Gastrocnemius medialis (tissue), 4 donors: ENCODE data around the gene HP. TPM values are rescaled to one million over a fixed set of nuclear protein-coding genes. Genes with fewer than 3 reads are reported as not detected.
"Not testable (repeated sequence)": the region's sequence is repeated elsewhere in the genome, so short reads cannot be mapped to it uniquely, and the experiment has no call there.

Experiments used
- ATAC-seq, 2 donors: fragments of 150-250 bp; one replicate each; pipeline ENCODE4 v1.9.1; 2016
- DNase-seq, 2 donors: peaks; one replicate each; pipeline ENCODE4 v3.0.0-alpha.2; 2019
- H3K27ac ChIP-seq, 4 donors: fragments of 200-600 bp; sonication (generic); 1 replicate in 1 of 4; 2 replicates in 3 of 4; pipeline ENCODE4 v1.5.1; 2016 to 2018; ENCODE audit warnings: mild to moderate bottlenecking in 2 of 4, moderate library complexity in 1 of 4
- H3K27me3 ChIP-seq, 3 donors: fragments of 200-600 bp; sonication (generic) in 2 of 3; 1 replicate in 1 of 3; 2 replicates in 2 of 3; pipeline versions ENCODE4 v1.5.1 to v1.6.0; 2016 to 2019; ENCODE audit warnings: mild to moderate bottlenecking in 1 of 3, moderate library complexity in 1 of 3
- H3K36me3 ChIP-seq, 2 donors: fragments of 200-600 bp; sonication (generic) in 1 of 2; one replicate each; pipeline ENCODE4 v1.5.1; 2017 to 2018
- H3K4me1 ChIP-seq, 2 donors: fragments of 200-600 bp; sonication (generic) in 1 of 2; one replicate each; pipeline ENCODE4 v1.5.1; 2016 to 2017; ENCODE audit warnings: mild to moderate bottlenecking in 2 of 2
- H3K4me3 ChIP-seq, 4 donors: fragments of 200-600 bp; sonication (generic) in 3 of 4; 1 replicate in 1 of 4; 2 replicates in 3 of 4; pipeline ENCODE4 v1.5.1; 2016 to 2019; ENCODE audit warnings: mild to moderate bottlenecking in 2 of 4
- H3K9me3 ChIP-seq, 3 donors: fragments of 200-600 bp; sonication (generic) in 2 of 3; 1 replicate in 1 of 3; 2 replicates in 2 of 3; pipeline ENCODE4 v1.5.1; 2016 to 2019
- POLR2A ChIP-seq, 2 donors: fragments of 450-650 bp; IDR thresholded peaks; one replicate each; pipeline ENCODE4 v1.6.1; 2017; ENCODE audit warnings: antibody characterized with exemption in 2 of 2, mild to moderate bottlenecking in 2 of 2, moderate library complexity in 2 of 2
- in situ Hi-C, 4 donors: fragments of 200-750 bp; cut with MboI; loops; one replicate each; pipeline versions ENCODE4 v1.15.0 to v1.8.0; 2017; ENCODE audit warnings: low sequenced_read_pairs in 4 of 4
- intact Hi-C: fragments of 100-400 bp; cut with DNase I; formaldehyde crosslinking; loops from one replicate; pipeline ENCODE4 v1.15.1; 2023; ENCODE audit warnings: low total_unique reads
- total RNA-seq, 4 donors: library from RNA; depleted of rRNA; stranded (reverse); fragments of >200 nt; gene quantifications; one replicate each; pipeline versions ENCODE4 v1.1.0 to v1.2.3, GENCODE V29; 2016
- TF ChIP-seq, protein P1 (sequence below), 5 experiments: fragments of 450-650 bp in 3 of 5; fragments of 200-600 bp in 2 of 5; sonication (generic) in 2 of 5; IDR thresholded peaks in 4 of 5; conservative IDR thresholded peaks in 1 of 5; 1 replicate in 4 of 5; 2 replicates in 1 of 5; pipeline ENCODE4 v1.5.1; 2016 to 2019; ENCODE audit warnings: antibody characterized with exemption in 5 of 5, mild to moderate bottlenecking in 3 of 5, moderate library complexity in 3 of 5

HP gene
- total RNA-seq, 4 donors from 2014 or later = 1.5 to 206 (median 63.7) TPM; not detected in 1

DNA sequence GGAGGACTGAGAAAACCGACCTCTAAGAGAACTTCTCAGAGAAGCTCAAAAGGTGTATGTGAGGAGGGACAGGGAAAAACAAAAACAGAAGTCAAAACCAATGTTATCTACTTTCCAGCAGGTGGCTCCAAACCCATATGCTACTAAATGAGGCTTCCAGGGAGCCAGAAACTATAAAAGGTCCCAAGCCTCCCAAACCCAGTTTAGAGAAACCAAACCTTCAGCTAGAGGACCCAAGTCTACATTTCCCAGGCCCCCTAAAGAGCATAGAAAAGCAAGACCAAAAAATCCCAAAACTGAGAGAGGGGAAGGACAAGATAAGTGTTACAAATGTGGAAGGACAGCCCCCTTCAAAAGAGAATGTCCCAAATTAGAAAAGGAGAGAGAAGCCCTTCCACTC is 12.4 kb downstream of the HP start:
- Histone ChIP-seq H3K27ac (no peak overlapping the region), H3K4me1 (peaks cover 0 to 5% of the 10 kb centered on the region in 2 donors), H3K4me3 (no peak overlapping the region), H3K27me3 (no peaks in the 10 kb centered on the region), H3K36me3 (no peaks in the 10 kb centered on the region), H3K9me3 (no peaks in the 10 kb centered on the region)
- TF ChIP-seq POLR2A (IDR thresholded peaks at IDR 0.05) = no peak
- TF ChIP-seq, protein P1, sequence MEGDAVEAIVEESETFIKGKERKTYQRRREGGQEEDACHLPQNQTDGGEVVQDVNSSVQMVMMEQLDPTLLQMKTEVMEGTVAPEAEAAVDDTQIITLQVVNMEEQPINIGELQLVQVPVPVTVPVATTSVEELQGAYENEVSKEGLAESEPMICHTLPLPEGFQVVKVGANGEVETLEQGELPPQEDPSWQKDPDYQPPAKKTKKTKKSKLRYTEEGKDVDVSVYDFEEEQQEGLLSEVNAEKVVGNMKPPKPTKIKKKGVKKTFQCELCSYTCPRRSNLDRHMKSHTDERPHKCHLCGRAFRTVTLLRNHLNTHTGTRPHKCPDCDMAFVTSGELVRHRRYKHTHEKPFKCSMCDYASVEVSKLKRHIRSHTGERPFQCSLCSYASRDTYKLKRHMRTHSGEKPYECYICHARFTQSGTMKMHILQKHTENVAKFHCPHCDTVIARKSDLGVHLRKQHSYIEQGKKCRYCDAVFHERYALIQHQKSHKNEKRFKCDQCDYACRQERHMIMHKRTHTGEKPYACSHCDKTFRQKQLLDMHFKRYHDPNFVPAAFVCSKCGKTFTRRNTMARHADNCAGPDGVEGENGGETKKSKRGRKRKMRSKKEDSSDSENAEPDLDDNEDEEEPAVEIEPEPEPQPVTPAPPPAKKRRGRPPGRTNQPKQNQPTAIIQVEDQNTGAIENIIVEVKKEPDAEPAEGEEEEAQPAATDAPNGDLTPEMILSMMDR (IDR thresholded peaks at IDR 0.05 in 4 of 5, conservative IDR thresholded peaks at IDR 0.05 in 1 of 5) = peak; percentile 18 to 50 (median 28)
- no peak for DNase-seq
- intact Hi-C loops (loop anchor here (1.0 kb wide), 1 partner anchor 33 kb away; no protein-coding TSS in a partner anchor), in situ Hi-C loops (no loop called here)
- ATAC-seq = peak; percentile 69 to 75

DNA sequence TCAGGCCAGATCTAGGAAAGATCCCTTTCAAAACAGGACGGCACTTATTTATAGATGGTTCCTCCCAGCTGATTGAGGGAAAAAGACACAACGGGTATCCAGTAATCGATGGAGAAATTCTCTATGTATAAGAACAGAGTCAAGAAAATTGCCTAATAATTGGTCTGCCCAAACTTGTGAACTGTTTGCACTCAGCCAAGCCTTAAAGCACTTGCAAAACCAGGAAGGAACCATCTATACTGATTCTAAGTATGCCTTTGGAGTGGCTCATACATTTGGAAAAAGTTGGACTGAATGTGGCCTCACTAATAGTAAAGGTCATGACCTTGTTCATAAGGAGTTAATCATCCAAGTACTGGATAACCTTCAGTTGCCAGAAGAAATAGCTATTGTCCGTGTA is 14.6 kb downstream of the HP start:
- no peak for ATAC-seq

DNA sequence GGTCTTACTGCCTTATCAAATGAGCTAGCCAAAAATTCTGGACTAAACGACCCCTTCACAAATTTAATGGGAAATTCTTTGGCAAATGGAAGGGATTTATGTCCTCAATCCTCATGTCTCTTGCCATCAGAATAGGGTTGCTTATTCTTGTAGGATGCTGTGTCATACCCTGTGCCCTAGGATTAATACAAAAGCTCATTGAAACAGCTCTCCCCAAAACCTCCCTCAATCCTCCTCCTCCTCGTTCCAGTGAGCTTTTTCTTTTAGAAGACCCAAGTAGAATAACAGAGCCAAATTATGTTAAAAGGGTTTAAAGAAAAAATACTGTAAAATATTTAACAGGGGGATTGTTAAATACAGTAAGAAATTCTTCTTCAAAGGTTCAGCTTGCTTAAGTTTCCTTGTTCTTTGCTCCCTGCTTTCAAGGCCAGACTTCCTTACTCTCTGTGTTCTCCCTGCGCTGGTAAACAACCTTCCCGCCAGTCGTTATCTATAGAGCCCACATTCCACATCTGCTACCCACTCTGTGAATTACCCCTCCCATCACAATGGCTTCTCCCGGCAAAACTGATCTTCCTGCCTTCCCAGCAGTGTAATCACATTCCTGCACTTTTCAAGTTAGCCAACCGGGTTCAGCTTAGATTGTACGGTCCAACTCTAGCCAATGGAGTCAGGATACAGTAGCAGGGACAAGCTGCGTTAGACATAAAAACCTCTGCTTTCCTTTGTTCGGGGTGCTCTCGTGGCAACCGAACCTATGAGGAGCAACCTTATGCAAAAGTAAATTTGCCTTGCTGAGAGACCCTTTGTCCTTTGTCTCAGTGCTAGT is 18.4 kb downstream of the HP start:
- Histone ChIP-seq H3K36me3 (no peaks in the 10 kb centered on the region), H3K9me3 (no peaks in the 10 kb centered on the region), H3K27ac (no peak overlapping the region), H3K4me1 (peaks cover 12 to 20% of the 10 kb centered on the region in 2 donors), H3K4me3 (no peak overlapping the region), H3K27me3 (no peaks in the 10 kb centered on the region)
- DNase-seq (no peak), ATAC-seq (no peak)
- in situ Hi-C loops = no loop called here
- TF ChIP-seq, protein P1 (IDR thresholded peaks at IDR 0.05 in 4 of 5, conservative IDR thresholded peaks at IDR 0.05 in 1 of 5) = no peak
- intact Hi-C loops = no loop called here

More for the DNA sequence above, 14.6 kb downstream of the HP start:
- intact Hi-C loops (no loop called here), in situ Hi-C loops (no loop called here)
- Histone ChIP-seq H3K27me3 (no peaks in the 10 kb centered on the region), H3K4me1 (peaks cover 6 to 17% of the 10 kb centered on the region in 2 donors), H3K27ac (no peak overlapping the region), H3K36me3 (no peaks in the 10 kb centered on the region), H3K4me3 (no peak overlapping the region), H3K9me3 (no peaks in the 10 kb centered on the region)
- DNase-seq = no peak
- TF ChIP-seq, protein P1 (IDR thresholded peaks at IDR 0.05 in 4 of 5, conservative IDR thresholded peaks at IDR 0.05 in 1 of 5) = no peak
- no peak for TF ChIP-seq POLR2A (IDR thresholded peaks at IDR 0.05)

DNA sequence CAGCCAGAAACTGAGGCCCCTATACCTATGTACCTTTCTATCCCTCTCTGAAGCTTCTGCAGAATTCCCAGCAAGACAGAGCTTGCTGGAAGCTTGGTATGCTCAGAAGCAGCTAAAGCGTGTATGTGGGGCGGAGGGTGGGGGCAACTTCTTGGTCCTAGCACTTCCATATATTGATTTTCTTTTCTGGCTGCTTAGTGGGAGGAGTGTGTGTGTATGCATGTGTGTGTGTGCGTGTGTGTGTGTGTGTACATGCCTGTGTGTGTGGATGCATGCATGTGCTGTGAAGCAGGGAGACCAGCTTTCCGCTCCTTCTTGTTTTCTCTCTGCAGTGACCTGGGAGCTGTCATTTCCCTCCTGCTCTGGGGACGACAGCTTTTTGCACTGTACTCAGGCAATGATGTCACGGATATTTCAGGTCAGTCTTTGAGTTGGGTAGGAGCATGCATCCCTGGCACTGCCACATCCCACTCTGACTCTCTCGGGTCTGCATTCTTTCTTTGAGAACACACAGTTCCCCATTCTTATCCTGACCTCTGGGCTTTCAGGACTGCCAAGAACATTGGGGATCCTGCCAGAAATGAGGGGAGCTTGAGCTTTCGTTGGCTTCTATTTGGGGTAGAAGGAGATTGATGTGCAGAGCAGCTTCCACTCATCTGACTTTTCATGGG is 19.4 kb downstream of the HP start:
- in situ Hi-C loops = no loop called here
- TF ChIP-seq, protein P1 (IDR thresholded peaks at IDR 0.05 in 4 of 5, conservative IDR thresholded peaks at IDR 0.05 in 1 of 5) = no peak
- no peak for TF ChIP-seq POLR2A (IDR thresholded peaks at IDR 0.05)
- ATAC-seq (peak; percentile 56 to 78), DNase-seq (peak in 1 of 2 donors; percentile 37)
- H3K36me3 ChIP-seq = no peaks in the 10 kb centered on the region
- no peaks in the 10 kb centered on the region for H3K9me3 ChIP-seq
- no peaks in the 10 kb centered on the region for H3K27me3 ChIP-seq
- intact Hi-C loops = no loop called here
- H3K4me1 ChIP-seq = peaks cover 12 to 20% of the 10 kb centered on the region in 2 donors
- no peak overlapping the region for H3K4me3 ChIP-seq
- peak overlapping the region in 1 of 4 donors; percentile 13 for H3K27ac ChIP-seq

DNA sequence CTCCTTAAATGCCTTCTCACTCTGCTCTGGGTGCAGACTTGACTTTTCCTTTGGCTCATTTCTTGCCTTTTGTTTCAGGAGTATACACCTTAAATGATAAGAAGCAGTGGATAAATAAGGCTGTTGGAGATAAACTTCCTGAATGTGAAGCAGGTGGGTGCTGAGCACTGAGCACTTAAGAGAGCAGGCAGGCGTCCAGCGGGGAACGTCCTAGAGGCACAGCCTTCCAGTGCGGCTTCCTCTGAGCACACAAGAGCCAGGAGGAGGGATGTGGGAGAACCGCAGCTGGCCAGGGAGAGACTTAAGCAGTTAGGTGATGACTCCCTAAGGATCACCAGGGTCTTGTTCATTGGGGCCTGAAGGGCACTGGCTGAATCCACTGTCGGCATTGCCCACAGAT is 20.8 kb downstream of the HP start:
- not testable (repeated sequence) for ATAC-seq, H3K27ac ChIP-seq, H3K4me3 ChIP-seq

DNA sequence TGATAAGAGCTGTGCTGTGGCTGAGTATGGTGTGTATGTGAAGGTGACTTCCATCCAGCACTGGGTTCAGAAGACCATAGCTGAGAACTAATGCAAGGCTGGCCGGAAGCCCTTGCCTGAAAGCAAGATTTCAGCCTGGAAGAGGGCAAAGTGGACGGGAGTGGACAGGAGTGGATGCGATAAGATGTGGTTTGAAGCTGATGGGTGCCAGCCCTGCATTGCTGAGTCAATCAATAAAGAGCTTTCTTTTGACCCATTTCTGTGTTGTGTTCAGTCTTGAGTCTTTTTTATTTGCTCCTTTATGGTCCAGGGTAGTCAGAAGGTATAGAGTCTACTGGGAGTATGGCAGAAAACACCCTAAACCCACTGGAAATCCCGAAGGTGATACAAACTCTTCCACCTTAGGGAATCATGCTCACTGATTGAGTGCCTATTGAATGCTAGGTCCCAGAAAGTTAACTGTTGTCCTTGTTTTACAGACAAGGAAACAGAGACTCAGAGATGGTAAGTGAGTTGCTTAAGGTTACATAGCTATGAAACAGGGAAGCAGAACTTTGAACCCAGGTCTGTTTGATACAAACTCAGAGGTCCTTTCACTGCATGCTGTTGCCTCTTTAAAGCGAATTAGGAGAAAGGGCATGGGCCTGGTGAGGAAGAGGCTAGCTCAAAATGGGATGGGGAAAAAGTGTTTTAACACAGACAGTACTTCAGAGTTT is 22.8 kb downstream of the HP start:
- intact Hi-C loops = not testable (repeated sequence)

More for the DNA sequence above, 20.8 kb downstream of the HP start:
- peaks cover 12 to 20% of the 10 kb centered on the region in 2 donors for H3K4me1 ChIP-seq
- intact Hi-C loops, H3K9me3 ChIP-seq, DNase-seq, H3K36me3 ChIP-seq, H3K27me3 ChIP-seq, in situ Hi-C loops: not testable (repeated sequence)

More for the DNA sequence above, 22.8 kb downstream of the HP start:
- H3K36me3 ChIP-seq, H3K4me3 ChIP-seq, DNase-seq, H3K27ac ChIP-seq, H3K9me3 ChIP-seq, H3K27me3 ChIP-seq, in situ Hi-C loops, ATAC-seq: not testable (repeated sequence)
- peaks cover 12 to 20% of the 10 kb centered on the region in 2 donors for H3K4me1 ChIP-seq
